NCI-H1436 treated with DMSO at 0.1 percent for 48 hours (cell line): ENCODE results near the gene TPST1.
"Not testable (repeated sequence)": the region's sequence is repeated elsewhere in the genome, so short reads cannot be mapped to it uniquely, and the experiment has no call there.

Experiments used
- DNase-seq: peaks from one replicate; lab custom pipeline; 2025; lab: John Stamatoyannopoulos, UW

Gene TPST1

DNA sequence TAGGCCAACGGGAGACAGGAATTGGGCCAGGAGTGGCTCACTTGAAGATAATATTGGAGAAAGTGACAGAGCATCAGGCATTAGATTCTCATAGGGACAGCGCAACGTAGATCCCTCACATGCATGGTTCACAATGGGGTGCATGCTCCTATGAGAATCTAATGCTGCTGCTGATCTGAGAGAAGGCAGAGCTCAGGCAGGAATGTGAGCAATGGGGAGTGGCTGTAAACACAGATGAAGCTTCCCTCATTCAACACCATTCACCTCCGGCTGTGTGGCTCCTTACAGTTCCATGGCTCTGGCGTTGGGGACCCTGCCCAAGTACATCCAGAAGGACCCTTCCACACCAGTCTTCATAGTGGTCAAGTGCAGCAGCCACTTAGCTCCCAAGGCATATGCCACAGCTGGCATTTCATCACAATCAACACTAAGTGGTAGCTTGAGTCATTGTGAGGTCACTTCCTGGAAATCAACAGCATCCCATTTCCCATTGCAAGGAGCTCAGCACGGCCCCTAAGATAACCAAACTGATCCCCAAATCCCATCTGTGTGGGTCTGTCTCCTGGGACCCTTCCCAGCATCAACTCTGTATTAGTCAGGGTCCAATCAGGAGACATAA is 174.5 kb downstream of the TPST1 start:
- DNase-seq: no peak

DNA sequence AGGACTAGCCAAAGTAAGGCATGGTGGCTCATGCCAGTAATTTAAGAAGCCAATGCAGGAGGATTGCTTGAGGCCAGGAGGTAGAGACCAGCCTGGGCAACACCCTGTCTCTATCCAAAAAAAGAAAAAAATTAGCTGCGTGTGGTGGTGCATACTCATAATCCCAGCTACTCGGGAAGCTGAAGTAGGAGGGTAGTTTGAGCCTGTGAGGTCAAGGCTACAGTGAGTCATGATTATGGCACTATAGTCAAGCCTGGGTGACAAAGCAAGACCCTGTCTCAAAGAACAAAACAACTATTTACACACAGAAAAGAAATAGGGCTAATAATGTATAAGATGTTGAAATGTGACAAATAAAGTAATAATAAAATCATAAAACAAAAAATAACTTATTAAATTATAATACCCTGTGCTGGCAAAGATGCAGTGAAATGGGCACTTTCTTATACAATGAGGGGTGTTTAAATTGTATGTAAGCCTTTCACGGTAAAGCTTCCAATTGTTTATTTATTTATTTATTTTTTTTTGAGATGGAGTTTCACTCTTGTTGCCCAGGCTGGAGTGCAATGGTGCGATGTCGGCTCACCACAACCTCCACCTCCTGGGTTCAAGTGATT is 175.2 kb downstream of the TPST1 start:
- DNase-seq: no peak

DNA sequence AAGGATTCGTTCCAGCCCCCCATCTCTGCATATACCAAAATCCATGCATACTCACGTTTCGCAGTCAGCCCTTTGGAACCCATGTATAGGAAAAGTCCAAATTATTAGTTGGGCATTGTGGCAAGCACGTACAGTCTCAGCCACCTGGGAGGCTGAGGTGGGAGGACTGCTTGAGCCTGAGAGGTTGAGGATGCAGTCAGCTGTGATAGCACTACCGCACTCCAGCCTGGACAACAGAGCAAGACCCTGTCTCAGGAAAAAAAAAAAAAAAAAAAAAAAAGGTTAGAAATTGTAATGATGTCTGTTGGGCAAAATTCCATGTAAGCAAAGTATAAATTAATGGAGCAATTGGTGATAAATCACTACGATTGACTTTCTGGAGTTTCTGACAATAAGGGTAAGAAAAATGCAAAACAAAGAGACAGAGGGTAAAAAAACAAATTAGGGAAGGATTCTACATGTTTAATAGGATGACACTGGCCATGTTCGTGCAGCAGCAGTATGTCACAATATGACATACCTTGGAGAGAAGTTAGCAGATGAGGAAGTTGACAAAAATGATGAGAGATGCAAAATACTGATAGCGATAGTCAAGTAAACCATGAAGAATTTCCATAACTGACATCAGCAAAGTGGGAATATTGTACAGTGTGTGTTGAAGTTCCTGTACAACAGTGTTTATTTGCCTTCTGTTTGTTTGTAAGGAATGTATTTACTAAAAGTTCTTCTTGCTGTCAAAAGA is 177.2 kb downstream of the TPST1 start:
- not testable (repeated sequence) for DNase-seq

DNA sequence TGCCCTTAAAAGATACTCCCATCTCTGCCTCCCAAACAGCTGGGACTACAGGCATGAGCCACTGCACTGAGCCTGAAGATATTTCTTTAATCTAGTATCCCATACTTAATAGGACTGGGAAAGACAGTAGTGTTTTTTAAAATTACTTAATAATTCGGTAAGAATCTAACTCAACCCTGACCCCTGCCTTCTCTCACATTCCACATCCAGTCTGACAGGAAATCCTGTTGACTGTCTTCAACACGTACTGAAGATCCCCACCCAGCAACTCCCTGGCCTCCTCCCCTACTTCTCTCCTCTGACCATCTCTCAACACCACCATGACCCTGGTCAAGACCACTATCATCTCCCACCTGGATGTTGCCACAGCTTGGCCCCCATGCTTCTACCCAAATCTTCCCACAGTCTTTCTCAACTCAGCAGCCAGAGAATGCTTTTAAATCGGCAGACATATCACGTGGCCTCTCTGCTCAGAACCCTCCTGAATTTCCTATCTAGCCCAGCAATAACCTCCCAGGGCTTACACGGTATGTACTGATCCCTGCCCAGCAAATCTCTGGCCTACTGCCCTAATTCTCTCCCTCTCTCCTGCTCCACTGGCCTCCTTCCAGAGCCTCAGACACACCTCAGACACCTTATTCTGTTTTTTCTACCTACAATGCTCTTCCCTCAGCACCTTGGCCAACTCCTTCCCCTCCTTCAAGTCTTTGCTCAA is 180.2 kb downstream of the TPST1 start:
- DNase-seq: not testable (repeated sequence)

DNA sequence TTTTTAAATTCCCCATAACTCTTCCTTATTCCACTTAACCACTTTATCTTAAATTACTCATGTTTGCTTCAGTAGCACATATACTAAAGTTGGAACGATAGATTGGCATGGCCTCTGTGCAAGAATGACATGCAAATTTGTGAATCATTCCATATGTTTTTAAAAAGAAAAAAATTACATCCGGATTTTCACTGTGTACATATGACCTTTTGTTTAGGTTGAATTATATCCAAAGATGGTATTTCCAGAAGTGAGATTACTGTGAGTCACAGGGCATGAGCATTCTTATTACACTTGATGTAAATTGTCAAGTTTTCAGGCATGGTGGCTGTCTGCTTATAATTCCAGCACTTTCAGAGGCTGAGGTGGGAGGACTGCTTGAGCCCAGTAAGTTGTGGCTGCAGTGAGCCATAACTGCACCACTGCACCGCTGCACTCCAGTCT is 190.0 kb downstream of the TPST1 start:
- DNase-seq: not testable (repeated sequence)

DNA sequence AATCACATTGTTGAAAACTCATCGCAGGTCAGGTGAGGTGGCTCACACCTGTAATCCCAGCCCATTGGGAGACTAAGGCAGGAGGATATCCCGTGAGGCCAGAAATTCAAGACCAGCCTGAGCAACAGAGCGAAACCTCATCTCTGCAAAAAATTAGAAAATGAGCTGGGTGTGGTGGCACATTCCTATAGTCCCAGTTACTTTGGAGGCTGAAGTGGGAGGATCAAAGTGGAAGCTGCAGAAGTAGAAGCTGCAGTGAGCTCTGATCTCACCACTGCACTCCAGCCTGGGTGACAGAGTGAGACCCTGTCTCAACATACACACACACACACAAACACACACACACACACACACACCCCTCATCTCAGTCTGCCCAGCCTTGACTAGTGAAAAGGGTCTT is 190.9 kb downstream of the TPST1 start:
- not testable (repeated sequence) for DNase-seq

DNA sequence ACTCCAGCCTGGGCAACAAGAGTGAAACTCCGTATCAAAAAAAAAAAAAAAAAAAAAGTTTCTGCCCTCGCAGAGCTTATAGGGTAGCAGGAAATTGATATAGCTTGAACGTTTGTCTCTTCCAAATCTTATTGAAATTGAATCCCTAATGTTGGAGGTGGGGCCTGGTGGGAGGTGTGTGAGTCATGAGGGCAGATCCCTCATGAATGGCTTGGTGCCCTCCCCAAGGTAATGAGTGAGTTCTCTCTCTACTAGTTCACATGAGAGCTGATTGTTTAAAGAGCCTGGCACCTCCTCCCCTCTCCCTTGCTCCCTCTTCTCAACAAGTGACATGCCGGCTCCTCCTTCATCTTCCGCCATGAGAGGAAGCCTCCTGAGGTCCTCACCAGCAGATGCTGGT is 193.7 kb downstream of the TPST1 start:
- not testable (repeated sequence) for DNase-seq

DNA sequence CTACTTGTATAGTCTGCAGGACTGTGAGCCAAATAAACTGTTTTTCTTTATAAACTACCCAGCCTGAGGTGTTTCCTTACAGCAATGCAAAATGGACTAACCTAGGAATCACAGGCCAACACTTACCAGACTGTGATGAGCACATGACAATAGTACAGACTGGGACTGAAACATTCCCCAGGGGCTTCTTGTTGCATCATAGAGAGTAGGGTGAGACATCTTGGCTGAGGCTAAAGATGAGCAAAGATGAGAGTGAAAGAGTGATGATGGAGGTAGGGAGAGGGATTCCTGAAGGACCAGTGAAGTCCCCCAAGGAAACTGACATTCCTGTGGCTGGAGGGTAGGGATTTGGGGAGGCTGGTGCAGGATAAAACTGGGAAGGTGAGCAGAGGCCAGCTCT is 194.4 kb downstream of the TPST1 start:
- no peak for DNase-seq

DNA sequence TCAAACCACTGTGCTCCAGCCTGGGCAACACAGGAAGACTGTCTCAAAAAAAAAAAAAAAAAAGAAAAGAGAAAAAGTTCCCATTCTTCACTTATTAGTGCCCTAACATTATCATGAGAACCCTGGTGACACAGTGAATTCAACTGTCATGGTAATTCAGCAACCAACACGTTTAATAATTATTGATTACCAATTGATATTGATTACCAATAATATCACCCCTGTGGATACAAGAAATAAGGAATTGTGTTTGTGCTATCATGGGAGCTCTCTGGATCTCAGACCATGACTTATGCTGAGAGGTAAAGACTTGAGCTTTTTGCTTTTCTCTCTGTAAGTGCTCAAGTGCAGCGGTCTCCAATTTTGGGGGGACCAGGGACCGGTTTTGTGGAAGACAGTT is 195.3 kb downstream of the TPST1 start:
- DNase-seq: no peak

DNA sequence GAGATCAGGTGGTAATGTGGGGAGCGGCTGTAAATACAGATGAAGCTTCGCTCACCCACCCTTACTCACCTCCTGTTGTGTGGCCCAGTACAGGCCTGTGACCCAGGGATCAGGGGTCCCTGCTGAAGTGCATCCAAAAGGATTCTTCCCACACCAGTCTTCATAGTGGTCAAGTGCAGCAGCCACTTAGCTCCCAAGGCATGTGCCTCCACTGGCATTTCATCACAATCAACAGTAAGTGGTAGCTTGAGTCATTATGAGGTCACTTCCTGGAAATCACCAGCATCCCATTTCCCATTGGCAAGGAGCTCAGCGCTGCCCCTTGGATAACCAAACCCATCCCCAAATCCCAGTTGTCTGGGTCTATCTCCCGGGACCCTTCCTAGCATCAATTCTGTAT is 196.0 kb downstream of the TPST1 start:
- DNase-seq: not testable (repeated sequence)

DNA sequence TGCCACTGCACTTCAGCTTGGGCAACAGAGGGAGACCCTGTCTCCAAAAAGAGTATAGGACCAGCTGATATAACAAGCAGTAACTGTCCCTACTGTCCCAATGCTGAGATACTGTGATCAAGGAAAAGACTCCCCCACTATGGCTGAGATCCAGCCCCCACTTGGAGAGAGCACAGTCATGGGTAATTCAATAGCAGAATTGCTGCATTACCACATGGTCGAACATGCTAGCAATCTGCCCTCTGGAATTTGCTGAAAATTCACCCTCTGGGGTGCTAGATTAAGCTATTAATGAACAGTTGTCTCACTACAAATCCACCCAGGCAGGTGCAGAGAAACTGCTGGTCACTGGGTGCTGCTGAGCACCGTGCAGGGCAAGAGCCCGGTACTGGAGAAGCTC is 196.8 kb downstream of the TPST1 start:
- not testable (repeated sequence) for DNase-seq

DNA sequence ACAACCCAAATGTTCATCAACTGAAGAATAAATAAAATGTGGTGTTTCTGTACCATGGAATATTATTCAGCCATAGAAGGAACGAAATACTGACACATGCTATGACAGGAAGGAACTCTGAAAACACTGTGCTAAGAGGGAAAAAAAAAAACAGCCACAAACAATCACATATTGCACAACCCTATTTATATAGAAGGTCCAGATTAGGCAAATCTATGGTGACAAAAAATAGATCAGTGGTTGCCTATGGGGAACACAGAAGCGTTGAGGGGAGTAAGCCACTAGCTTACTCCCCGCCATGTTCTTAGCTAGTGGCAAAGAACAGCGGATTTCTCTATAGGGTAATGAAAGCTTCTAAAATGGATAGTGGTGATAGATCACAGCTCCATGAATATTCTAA is 198.4 kb downstream of the TPST1 start:
- no peak for DNase-seq

DNA sequence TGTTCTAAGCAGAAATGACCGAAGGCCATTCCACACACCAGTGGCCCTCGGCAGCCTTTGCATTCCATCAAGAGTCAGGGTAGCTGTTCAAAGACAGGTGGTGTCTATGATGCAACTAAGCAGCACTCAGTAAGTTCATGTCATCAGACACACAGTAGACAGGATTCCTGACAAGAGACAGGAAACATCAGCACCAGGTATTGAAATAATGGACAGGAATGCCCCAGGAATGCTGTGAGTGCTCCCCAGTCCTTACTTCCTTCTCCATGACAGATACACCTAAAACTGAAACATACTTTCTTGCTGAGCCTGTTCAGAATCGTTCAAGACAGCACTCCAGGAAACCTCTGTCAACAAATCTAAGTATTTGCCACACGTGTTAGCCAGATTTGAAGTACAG is 204.4 kb downstream of the TPST1 start:
- no peak for DNase-seq
